ENCODE data around the gene FKBP8. TPM values are rescaled to one million over a fixed set of nuclear protein-coding genes. Genes with fewer than 3 reads are reported as not detected.

Gene FKBP8
- polyA plus RNA-seq, 4 donors, result 155 to 215 (median 193) TPM

DNA sequence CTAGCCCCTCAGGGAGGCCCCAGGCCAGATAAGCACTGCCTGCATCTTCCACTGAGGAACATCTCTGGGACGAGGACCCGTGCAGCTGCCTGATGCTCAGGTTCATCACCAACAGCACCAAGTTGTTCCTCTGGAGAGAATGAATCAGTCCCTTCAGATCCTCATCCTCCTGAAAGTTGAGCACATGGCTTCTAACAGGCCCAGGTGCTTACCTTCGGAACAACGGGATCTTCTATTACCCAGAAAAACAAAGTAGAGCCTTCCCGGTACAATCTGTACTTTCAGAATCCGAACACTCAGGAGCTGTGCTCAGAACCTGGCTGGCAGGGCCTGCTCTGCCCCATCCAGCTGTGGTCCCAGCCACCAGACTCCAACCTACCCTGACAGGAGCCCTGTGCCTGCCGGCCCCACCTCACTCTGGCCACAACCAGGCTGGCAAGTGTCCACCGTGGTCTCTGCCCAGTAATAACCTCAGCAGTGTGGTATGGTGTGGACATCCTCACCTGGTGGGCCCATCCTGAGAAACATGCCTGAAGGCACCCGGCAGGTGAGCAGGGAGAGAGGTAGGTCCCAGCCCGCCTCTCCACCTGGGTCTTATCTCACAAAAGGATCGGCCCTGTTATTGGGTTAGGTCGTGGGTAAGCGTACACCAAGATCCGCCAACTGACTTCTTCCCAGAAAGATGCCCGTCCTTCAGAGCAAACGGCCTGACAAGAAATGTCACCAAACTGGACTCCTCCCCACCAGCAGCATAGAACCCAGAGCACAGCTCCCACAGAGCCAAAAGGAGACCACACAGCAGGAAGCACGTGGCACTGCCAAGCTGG, 55.6 kb downstream of the FKBP8 start:
- no peak for DNase-seq (ENCODE audit: low read depth in 4 of 4, low spot score in 2 of 4)

GRCh38 chr19:18486746-18487145, 56.6 kb downstream of the FKBP8 start:
- no peak for DNase-seq (ENCODE audit: low read depth in 4 of 4, low spot score in 2 of 4)

GRCh38 chr19:18484992-18485391, 58.4 kb downstream of the FKBP8 start:
- DNase-seq (ENCODE audit: low read depth in 4 of 4, low spot score in 2 of 4), result no peak

DNA sequence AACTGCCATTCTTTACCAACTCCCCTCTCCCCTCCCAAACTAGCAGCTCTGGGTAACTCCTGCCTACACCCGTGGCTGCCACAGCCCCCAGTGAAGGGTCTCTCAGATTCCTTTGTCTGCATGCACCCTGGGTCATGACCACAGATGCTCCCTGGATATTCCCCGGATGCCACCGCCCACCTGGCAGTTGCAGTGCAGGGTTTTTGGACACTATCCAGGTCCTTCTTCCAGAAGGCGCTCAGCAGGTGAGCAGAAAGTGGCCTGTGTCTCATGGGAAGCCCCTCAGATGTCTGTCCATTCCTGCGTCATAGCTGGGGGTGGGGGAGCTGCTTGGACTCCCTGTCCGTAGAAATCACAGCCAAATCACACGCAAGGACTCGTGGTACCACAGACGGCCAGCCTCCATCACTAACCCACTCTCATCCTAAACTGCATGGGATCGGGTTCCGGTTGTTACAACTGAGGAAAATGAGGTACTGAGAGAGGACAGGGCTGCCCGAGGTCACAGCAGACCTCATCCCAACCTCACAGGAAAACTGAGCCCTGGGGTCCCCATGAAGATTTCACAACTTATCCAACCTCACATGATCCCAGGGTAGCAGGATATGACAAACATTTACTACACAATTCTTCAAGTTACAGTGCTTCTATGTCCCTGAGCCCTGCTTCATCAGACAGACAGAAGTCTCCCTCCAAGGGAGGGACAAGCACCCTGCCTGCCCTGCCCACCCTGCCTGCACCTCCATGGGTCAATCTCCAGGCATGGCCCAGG, 60.1 kb downstream of the FKBP8 start:
- no peak for DNase-seq (ENCODE audit: low read depth in 4 of 4, low spot score in 2 of 4)

Other genes starting within 250 kb of the FKBP8 start
- 100 to 1,000 TPM in 2 of 4 donors, 10 to 100 TPM in 2; 90.4 to 134 (median 105) TPM for gene LSM4, start 220.5 kb downstream of the FKBP8 start, polyA plus RNA-seq (ENCODE audit: insufficient read length in 4 of 4)
- gene PGPEP1, start 203.0 kb downstream of the FKBP8 start, polyA plus RNA-seq (ENCODE audit: insufficient read length in 4 of 4), result 10 to 100 TPM; 21.2 to 31.5 (median 26.5) TPM
- gene GDF15, start 157.4 kb downstream of the FKBP8 start, polyA plus RNA-seq (ENCODE audit: insufficient read length in 4 of 4), result 10 to 100 TPM in 1 of 4 donors, 1 to 10 TPM in 3; 5.5 to 19.2 (median 8.2) TPM
- gene LRRC25, start 146.0 kb downstream of the FKBP8 start, polyA plus RNA-seq (ENCODE audit: insufficient read length in 4 of 4), result 1 to 10 TPM in 2 of 4 donors, under 1 TPM in 2; 0.79 to 1.9 (median 1.1) TPM
- 100 to 1,000 TPM in 3 of 4 donors, 10 to 100 TPM in 1; 56.3 to 130 (median 114) TPM for gene SSBP4, start 124.2 kb downstream of the FKBP8 start, polyA plus RNA-seq (ENCODE audit: insufficient read length in 4 of 4)
- gene ISYNA1, start 105.4 kb downstream of the FKBP8 start, polyA plus RNA-seq (ENCODE audit: insufficient read length in 4 of 4), result 100 to 1,000 TPM in 3 of 4 donors, 10 to 100 TPM in 1; 85.7 to 154 (median 134) TPM
- gene ELL, start 21.5 kb downstream of the FKBP8 start, polyA plus RNA-seq (ENCODE audit: insufficient read length in 4 of 4), result 10 to 100 TPM in 3 of 4 donors, 1 to 10 TPM in 1; 8.3 to 13.8 (median 12.3) TPM
- gene KXD1, start 14.3 kb upstream of the FKBP8 start, polyA plus RNA-seq (ENCODE audit: insufficient read length in 4 of 4), result 10 to 100 TPM; 55.5 to 75.7 (median 67.6) TPM
- 1,000 to 10,000 TPM in 1 of 4 donors, 100 to 1,000 TPM in 3; 710 to 1,047 (median 838) TPM for gene UBA52, start 28.3 kb upstream of the FKBP8 start, polyA plus RNA-seq (ENCODE audit: insufficient read length in 4 of 4)
- 10 to 100 TPM; 22.5 to 51.3 (median 38.4) TPM for gene REX1BD, start 45.2 kb upstream of the FKBP8 start, polyA plus RNA-seq (ENCODE audit: insufficient read length in 4 of 4)
- 1 to 10 TPM; 3.3 to 7.7 (median 4.1) TPM for gene CRLF1, start 63.2 kb upstream of the FKBP8 start, polyA plus RNA-seq (ENCODE audit: insufficient read length in 4 of 4)
- 1 to 10 TPM; 2.3 to 4.1 (median 3.7) TPM for gene TMEM59L, start 69.3 kb upstream of the FKBP8 start, polyA plus RNA-seq (ENCODE audit: insufficient read length in 4 of 4)
- gene KLHL26, start 93.5 kb upstream of the FKBP8 start, polyA plus RNA-seq (ENCODE audit: insufficient read length in 4 of 4), result 10 to 100 TPM in 2 of 4 donors, 1 to 10 TPM in 2; 6.4 to 13.3 (median 9.8) TPM
- 10 to 100 TPM; 12.2 to 32.4 (median 21.6) TPM for gene CRTC1, start 140.1 kb upstream of the FKBP8 start, polyA plus RNA-seq (ENCODE audit: insufficient read length in 4 of 4)
- gene COMP, start 247.7 kb upstream of the FKBP8 start, polyA plus RNA-seq (ENCODE audit: insufficient read length in 4 of 4), result under 1 TPM in 3 of 4 donors, not detected in 1; 0.11 to 0.39 (median 0.35) TPM